Fibroblast of lung (primary cell): ENCODE measurements around the gene NYAP1. TPM values are rescaled to one million over a fixed set of nuclear protein-coding genes. Genes with fewer than 3 reads are reported as not detected.
"Not testable (repeated sequence)": the region's sequence is repeated elsewhere in the genome, so short reads cannot be mapped to it uniquely, and the experiment has no call there.

Experiments used
- DNase-seq, 2 donors: peaks; one replicate each; pipeline versions ENCODE4 v3.0.0 to v3.0.0-alpha.2; 2010; ENCODE audit warnings: low read depth in 2 of 2
- H2AFZ ChIP-seq: 2 replicates; pipeline ENCODE4 v1.5.1; 2012; ENCODE audit warnings: low read length, control low read depth, inconsistent platforms
- H3K27ac ChIP-seq: 2 replicates; pipeline ENCODE4 v1.5.1; 2011; ENCODE audit warnings: low read length, control low read depth; ENCODE audit not compliant: insufficient read depth
- H3K27me3 ChIP-seq: 2 replicates; pipeline ENCODE4 v1.5.1; 2011; ENCODE audit warnings: mild to moderate bottlenecking, low read length; ENCODE audit not compliant: control insufficient read depth, insufficient read depth
- H3K36me3 ChIP-seq: 2 replicates; pipeline ENCODE4 v1.5.1; 2011; ENCODE audit warnings: low read length; ENCODE audit not compliant: control insufficient read depth, insufficient read depth
- H3K4me1 ChIP-seq: 2 replicates; pipeline ENCODE4 v1.5.1; 2011; ENCODE audit warnings: low read length; ENCODE audit not compliant: control insufficient read depth, insufficient read depth; ENCODE audit errors: extremely low read depth
- H3K4me2 ChIP-seq: 2 replicates; pipeline ENCODE4 v1.5.1; 2011; ENCODE audit warnings: low read length, control low read depth; ENCODE audit not compliant: insufficient read depth; ENCODE audit errors: extremely low read depth
- H3K4me3 ChIP-seq, 4 experiments: fragments of 200-600 bp in 1 of 4; sonication (generic) in 1 of 4; replicated peaks in 1 of 4; 2 replicates each; pipeline ENCODE4 v1.5.1; 2011 to 2016; ENCODE audit warnings: low read length in 4 of 4, low read depth in 3 of 4, mild to moderate bottlenecking in 3 of 4, control low read depth in 2 of 4, inconsistent platforms in 1 of 4, mixed read lengths in 1 of 4; ENCODE audit not compliant: insufficient read depth in 1 of 4; ENCODE audit errors: control extremely low read depth in 1 of 4
- H3K79me2 ChIP-seq: 2 replicates; pipeline ENCODE4 v1.5.1; 2012; ENCODE audit warnings: mild to moderate bottlenecking, low read length, inconsistent platforms; ENCODE audit not compliant: control insufficient read depth, insufficient read depth
- H3K9ac ChIP-seq: 2 replicates; pipeline ENCODE4 v1.5.1; 2011; ENCODE audit warnings: mild to moderate bottlenecking, low read length, control low read depth; ENCODE audit not compliant: insufficient read depth
- H3K9me3 ChIP-seq: 2 replicates; pipeline ENCODE4 v1.5.1; 2012; ENCODE audit warnings: low read depth, low read length; ENCODE audit not compliant: control insufficient read depth, insufficient read depth
- H4K20me1 ChIP-seq: 2 replicates; pipeline ENCODE4 v1.5.1; 2011; ENCODE audit warnings: low read length; ENCODE audit not compliant: control insufficient read depth, insufficient read depth; ENCODE audit errors: extremely low read depth
- CTCF ChIP-seq, 2 donors: IDR thresholded peaks in 1 of 2; conservative IDR thresholded peaks in 1 of 2; 1 replicate in 1 of 2; 2 replicates in 1 of 2; pipeline ENCODE4 v1.5.1; 2011 to 2012; ENCODE audit warnings: low read length in 2 of 2, control low read depth in 1 of 2, inconsistent platforms in 1 of 2, low read depth in 1 of 2, mild to moderate bottlenecking in 1 of 2
- EZH2 ChIP-seq: IDR thresholded peaks from 2 replicates; pipeline ENCODE4 v1.5.1; 2012; ENCODE audit warnings: low read length, control low read depth, mild to moderate bottlenecking; ENCODE audit errors: missing control alignments
- polyA plus RNA-seq, 2 donors: library from polyadenylated mRNA; depleted of rRNA in 1 of 2; stranded (reverse) in 1 of 2; unstranded in 1 of 2; fragments of >200 nt; gene quantifications; 2 replicates each; pipeline ENCODE4 v1.2.1, GENCODE V29; 2011 to 2012; ENCODE audit warnings: missing spikeins in 1 of 2
- total RNA-seq: library from RNA; depleted of rRNA; stranded (reverse); fragments of >200 nt; gene quantifications from 2 replicates; pipeline ENCODE4 v1.2.1, GENCODE V29; 2014

The NYAP1 gene
- total and polyA plus RNA-seq, 2 donors (not counting 1 experiment from before 2014, with no cell fraction given) = 0.18 to 0.33 TPM

GRCh38 chr7:100492738-100493475, 9.2 kb downstream of the NYAP1 start:
- no peak overlapping the region for H3K27ac ChIP-seq
- no peak overlapping the region for H3K4me3 ChIP-seq
- no peak for DNase-seq
- H3K9ac ChIP-seq = no peak overlapping the region
- peaks cover 2% of the 10 kb centered on the region for H3K27me3 ChIP-seq
- H3K4me2 ChIP-seq = peak overlapping the region; percentile 46
- H3K9me3 ChIP-seq = no peaks in the 10 kb centered on the region
- no peaks in the 10 kb centered on the region for H3K79me2 ChIP-seq
- no peaks in the 10 kb centered on the region for H3K4me1 ChIP-seq
- H4K20me1 ChIP-seq = no peaks in the 10 kb centered on the region
- no peak overlapping the region for H2AFZ ChIP-seq
- no peak for TF ChIP-seq EZH2
- H3K36me3 ChIP-seq = no peaks in the 10 kb centered on the region

- DNase-seq = peak; percentile 38
- peaks cover 2% of the 10 kb centered on the region for H3K27me3 ChIP-seq
- no peaks in the 10 kb centered on the region for H4K20me1 ChIP-seq
- no peaks in the 10 kb centered on the region for H3K4me1 ChIP-seq
- no peaks in the 10 kb centered on the region for H3K9me3 ChIP-seq
- H2AFZ ChIP-seq = no peak overlapping the region
- peak overlapping the region; percentile 46 for H3K4me2 ChIP-seq
- TF ChIP-seq CTCF (conservative IDR thresholded peaks at IDR 0.05 in 1 of 2, IDR thresholded peaks at IDR 0.05 in 1 of 2; ENCODE audit: low read depth in 1 of 2, low read length in 2 of 2) (peak; percentile 5), EZH2 (no peak)
- no peak overlapping the region for H3K9ac ChIP-seq
- no peaks in the 10 kb centered on the region for H3K79me2 ChIP-seq
- peak overlapping the region in 1 of 4 experiments; percentile 17 for H3K4me3 ChIP-seq
- H3K36me3 ChIP-seq = no peaks in the 10 kb centered on the region
- no peak overlapping the region for H3K27ac ChIP-seq
These were observed 9.9 kb downstream of the NYAP1 start for GRCh38 chr7:100493476-100494264.

GRCh38 chr7:100496509-100496908, 12.8 kb downstream of the NYAP1 start:
- DNase-seq = no peak
- Histone ChIP-seq H3K9ac (no peak overlapping the region), H3K79me2 (no peaks in the 10 kb centered on the region), H3K4me2 (no peak overlapping the region), H3K36me3 (no peaks in the 10 kb centered on the region), H3K9me3 (no peaks in the 10 kb centered on the region), H3K4me3 (no peak overlapping the region), H3K27me3 (peaks cover 2% of the 10 kb centered on the region), H3K27ac (no peak overlapping the region), H4K20me1 (no peaks in the 10 kb centered on the region), H2AFZ (no peak overlapping the region), H3K4me1 (no peaks in the 10 kb centered on the region)
- TF ChIP-seq EZH2 = no peak
- no peak for TF ChIP-seq CTCF (conservative IDR thresholded peaks at IDR 0.05 in 1 of 2, IDR thresholded peaks at IDR 0.05 in 1 of 2; ENCODE audit: low read depth in 1 of 2, low read length in 2 of 2)

GRCh38 chr7:100500743-100501142, 17.0 kb downstream of the NYAP1 start:
- H3K4me1 ChIP-seq, H3K4me3 ChIP-seq, H3K27ac ChIP-seq, H3K9me3 ChIP-seq, H2AFZ ChIP-seq, H3K36me3 ChIP-seq, DNase-seq, H3K79me2 ChIP-seq, H4K20me1 ChIP-seq, H3K9ac ChIP-seq, H3K4me2 ChIP-seq, H3K27me3 ChIP-seq: not testable (repeated sequence)

- not testable (repeated sequence) for H3K79me2 ChIP-seq, H3K27ac ChIP-seq, H3K4me1 ChIP-seq, H4K20me1 ChIP-seq, H3K4me2 ChIP-seq, H2AFZ ChIP-seq, H3K36me3 ChIP-seq, H3K9ac ChIP-seq, H3K27me3 ChIP-seq, DNase-seq, H3K4me3 ChIP-seq, H3K9me3 ChIP-seq
These were observed 20.3 kb downstream of the NYAP1 start for GRCh38 chr7:100504031-100504430.
